DND-41 (cell line): ENCODE results near the gene GADL1.
A peak's percentile ranks its signal among the peaks of the same experiment; 100 is the strongest.

Experiments used
- ATAC-seq: fragments of 200-7000 bp; cut with Tn5 transposase; 3 replicates; pipeline ENCODE4 v1.9.1; 2021; ENCODE audit warnings: low read depth; ENCODE audit not compliant: insufficient read depth
- DNase-seq: peaks from one replicate; pipeline ENCODE4 v3.0.0-alpha.2; 2020
- H2AFZ ChIP-seq: 2 replicates; pipeline ENCODE4 v1.6.0; 2012; ENCODE audit warnings: low read depth, low read length
- H3K27ac ChIP-seq: 2 replicates; pipeline ENCODE4 v1.5.1; 2012; ENCODE audit warnings: low read length, inconsistent platforms
- H3K27me3 ChIP-seq: fragments of 200-600 bp; sonication (generic); 2 replicates; pipeline ENCODE4 v1.6.0; 2012; ENCODE audit warnings: low read length, mild to moderate bottlenecking, inconsistent platforms; ENCODE audit not compliant: insufficient read depth, poor library complexity
- H3K36me3 ChIP-seq: 2 replicates; pipeline ENCODE4 v1.5.1; 2012; ENCODE audit warnings: low read length, inconsistent platforms; ENCODE audit not compliant: insufficient read depth
- H3K4me1 ChIP-seq: 2 replicates; pipeline ENCODE4 v1.5.1; 2012; ENCODE audit warnings: mild to moderate bottlenecking, low read length; ENCODE audit not compliant: insufficient read depth
- H3K4me2 ChIP-seq: 2 replicates; pipeline ENCODE4 v1.6.0; 2012; ENCODE audit warnings: mild to moderate bottlenecking, moderate library complexity, low read length, inconsistent platforms; ENCODE audit not compliant: insufficient read depth
- H3K4me3 ChIP-seq, 2 experiments: fragments of 200-600 bp in 1 of 2; shearing (Covaris generic) in 1 of 2; 2 replicates each; pipeline ENCODE4 v1.5.1; 2012 to 2016; ENCODE audit warnings: inconsistent platforms in 2 of 2, low read length in 2 of 2, mild to moderate bottlenecking in 2 of 2, low read depth in 1 of 2, moderate library complexity in 1 of 2
- H3K79me2 ChIP-seq: 2 replicates; pipeline ENCODE4 v1.6.0; 2012; ENCODE audit warnings: low read length, inconsistent platforms; ENCODE audit not compliant: insufficient read depth
- H3K9ac ChIP-seq: 2 replicates; pipeline ENCODE4 v1.6.0; 2012; ENCODE audit warnings: low read depth, mild to moderate bottlenecking, inconsistent platforms, low read length, moderate library complexity
- H3K9me3 ChIP-seq: 2 replicates; pipeline ENCODE4 v1.5.1; 2012; ENCODE audit warnings: low read length, moderate library complexity, mild to moderate bottlenecking, inconsistent platforms; ENCODE audit not compliant: insufficient read depth, severe bottlenecking
- H4K20me1 ChIP-seq: 2 replicates; pipeline ENCODE4 v1.6.0; 2012; ENCODE audit warnings: low read length; ENCODE audit not compliant: insufficient read depth
- EZH2 ChIP-seq: IDR thresholded peaks from 3 replicates; pipeline ENCODE4 v1.6.1; 2012; ENCODE audit warnings: borderline replicate concordance, low read depth, mild to moderate bottlenecking, moderate library complexity, low read length, inconsistent platforms; ENCODE audit not compliant: severe bottlenecking
- TF ChIP-seq, protein P1 (sequence below): IDR thresholded peaks from 2 replicates; pipeline ENCODE4 v1.5.1; 2012; ENCODE audit warnings: borderline replicate concordance, low read length, moderate library complexity, mild to moderate bottlenecking; ENCODE audit not compliant: poor library complexity, severe bottlenecking; ENCODE audit errors: extremely low read depth

Gene GADL1, protein sequence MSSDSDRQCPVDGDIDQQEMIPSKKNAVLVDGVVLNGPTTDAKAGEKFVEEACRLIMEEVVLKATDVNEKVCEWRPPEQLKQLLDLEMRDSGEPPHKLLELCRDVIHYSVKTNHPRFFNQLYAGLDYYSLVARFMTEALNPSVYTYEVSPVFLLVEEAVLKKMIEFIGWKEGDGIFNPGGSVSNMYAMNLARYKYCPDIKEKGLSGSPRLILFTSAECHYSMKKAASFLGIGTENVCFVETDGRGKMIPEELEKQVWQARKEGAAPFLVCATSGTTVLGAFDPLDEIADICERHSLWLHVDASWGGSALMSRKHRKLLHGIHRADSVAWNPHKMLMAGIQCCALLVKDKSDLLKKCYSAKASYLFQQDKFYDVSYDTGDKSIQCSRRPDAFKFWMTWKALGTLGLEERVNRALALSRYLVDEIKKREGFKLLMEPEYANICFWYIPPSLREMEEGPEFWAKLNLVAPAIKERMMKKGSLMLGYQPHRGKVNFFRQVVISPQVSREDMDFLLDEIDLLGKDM

DNA sequence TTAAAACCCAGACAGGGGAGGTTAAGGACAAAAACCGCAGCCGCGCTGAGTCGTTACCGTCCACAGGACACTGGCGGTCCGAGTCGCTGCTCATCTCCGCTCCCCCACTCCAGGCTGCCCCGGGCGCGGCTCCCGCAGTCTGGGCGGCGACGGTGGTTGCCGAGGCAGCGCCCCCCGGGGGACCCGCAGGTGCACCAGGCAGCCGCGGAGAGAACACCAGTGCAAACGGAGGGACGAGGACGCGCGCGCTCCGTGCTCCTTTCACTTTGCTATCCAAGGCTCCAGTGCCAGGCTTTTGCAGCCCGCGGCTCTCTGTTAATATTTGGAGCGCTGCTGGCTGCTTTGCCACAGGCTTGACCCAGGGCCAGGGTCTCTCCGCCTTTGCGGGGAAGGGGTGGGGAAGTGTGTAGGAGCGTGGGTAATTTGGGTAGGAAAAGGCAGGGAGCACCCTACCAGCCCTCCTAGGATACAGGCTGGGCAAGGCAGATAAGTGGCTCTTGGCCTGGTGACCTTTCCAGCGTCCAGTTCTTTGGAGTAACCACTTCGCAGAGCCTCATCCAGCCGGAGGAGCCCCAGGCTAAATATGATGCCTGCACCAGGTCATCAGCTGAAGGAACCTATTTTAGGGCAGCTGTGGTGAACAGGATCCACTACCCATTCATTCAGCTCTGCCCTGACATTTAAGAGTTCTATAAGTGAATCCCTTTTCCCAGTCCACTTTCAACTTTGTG, at the start of gene GADL1:
GADL1 (minus strand) TSS at position 141 of the 731 bp plus-strand sequence; CDS start at position 94, 47 bp downstream.
- peak; percentile 86 for ATAC-seq
- Histone ChIP-seq H3K27ac (peak within 1 kb of the TSS; percentile 58), H3K9me3 (no peaks in the 10 kb centered on the region)

DNA sequence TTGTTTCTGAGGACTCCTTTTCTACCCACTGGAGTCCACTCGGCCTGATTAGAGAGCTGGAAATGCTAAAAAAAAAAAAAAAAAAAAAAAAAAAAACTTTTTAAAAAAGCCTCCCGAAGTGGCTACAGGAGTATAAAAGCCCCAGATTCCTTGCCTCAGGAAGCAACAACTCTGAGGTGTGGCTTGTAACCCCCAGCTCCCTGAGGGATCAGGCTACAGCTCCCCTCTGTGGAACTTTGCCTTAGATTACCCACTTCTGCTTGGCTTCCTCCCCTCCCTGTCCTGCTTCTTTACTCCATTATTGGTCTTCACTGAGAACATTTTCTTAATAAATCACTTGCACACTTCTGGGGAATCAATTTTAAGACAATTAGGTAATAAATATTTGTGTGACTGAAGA, 49.7 kb upstream of the GADL1 start:
- no peak for ATAC-seq
- Histone ChIP-seq H3K79me2 (no peaks in the 10 kb centered on the region), H3K4me2 (no peak overlapping the region), H2AFZ (no peak overlapping the region), H3K9ac (no peak overlapping the region), H3K36me3 (no peaks in the 10 kb centered on the region), H3K4me3 (no peak overlapping the region), H3K27ac (no peak overlapping the region), H4K20me1 (no peaks in the 10 kb centered on the region), H3K27me3 (no peaks in the 10 kb centered on the region), H3K9me3 (no peaks in the 10 kb centered on the region), H3K4me1 (peaks cover 9% of the 10 kb centered on the region; the same call in 1 of the 2 replicates)
- TF ChIP-seq EZH2: no peak
- DNase-seq: no peak

More for the DNA sequence above, at the start of gene GADL1:
- Histone ChIP-seq H3K27me3 (no peaks in the 10 kb centered on the region), H4K20me1 (no peaks in the 10 kb centered on the region), H3K4me2 (peak within 1 kb of the TSS; percentile 88), H3K79me2 (no peaks in the 10 kb centered on the region), H2AFZ (peak within 1 kb of the TSS; percentile 87), H3K4me3 (peak within 1 kb of the TSS; percentile 11 to 66; a peak in 3 of 4 replicates), H3K36me3 (no peaks in the 10 kb centered on the region), H3K4me1 (peaks cover 35% of the 10 kb centered on the region), H3K9ac (peak within 1 kb of the TSS; percentile 56)
- TF ChIP-seq, protein P1, sequence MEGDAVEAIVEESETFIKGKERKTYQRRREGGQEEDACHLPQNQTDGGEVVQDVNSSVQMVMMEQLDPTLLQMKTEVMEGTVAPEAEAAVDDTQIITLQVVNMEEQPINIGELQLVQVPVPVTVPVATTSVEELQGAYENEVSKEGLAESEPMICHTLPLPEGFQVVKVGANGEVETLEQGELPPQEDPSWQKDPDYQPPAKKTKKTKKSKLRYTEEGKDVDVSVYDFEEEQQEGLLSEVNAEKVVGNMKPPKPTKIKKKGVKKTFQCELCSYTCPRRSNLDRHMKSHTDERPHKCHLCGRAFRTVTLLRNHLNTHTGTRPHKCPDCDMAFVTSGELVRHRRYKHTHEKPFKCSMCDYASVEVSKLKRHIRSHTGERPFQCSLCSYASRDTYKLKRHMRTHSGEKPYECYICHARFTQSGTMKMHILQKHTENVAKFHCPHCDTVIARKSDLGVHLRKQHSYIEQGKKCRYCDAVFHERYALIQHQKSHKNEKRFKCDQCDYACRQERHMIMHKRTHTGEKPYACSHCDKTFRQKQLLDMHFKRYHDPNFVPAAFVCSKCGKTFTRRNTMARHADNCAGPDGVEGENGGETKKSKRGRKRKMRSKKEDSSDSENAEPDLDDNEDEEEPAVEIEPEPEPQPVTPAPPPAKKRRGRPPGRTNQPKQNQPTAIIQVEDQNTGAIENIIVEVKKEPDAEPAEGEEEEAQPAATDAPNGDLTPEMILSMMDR: peak; percentile 54
- no peak for TF ChIP-seq EZH2
- DNase-seq: peak; percentile 82

DNA sequence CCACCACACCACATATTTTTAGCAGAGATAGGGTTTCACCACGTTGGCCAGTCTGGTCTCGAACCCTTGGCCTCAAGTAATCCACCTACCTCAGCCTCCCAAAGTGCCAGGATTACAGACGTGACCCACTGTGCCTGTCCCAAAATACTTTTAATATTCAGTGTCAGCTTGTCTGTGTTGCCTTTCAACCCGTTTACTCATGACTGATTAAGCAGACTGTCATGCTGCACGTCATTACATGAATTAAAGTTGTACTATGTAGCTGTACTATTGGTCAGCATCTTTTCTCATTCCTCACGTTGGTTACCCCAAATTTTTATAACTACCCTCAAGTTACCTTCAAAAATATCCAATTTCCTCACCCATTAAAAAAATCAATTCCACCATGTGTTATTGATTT, 48.7 kb upstream of the GADL1 start:
- Histone ChIP-seq H3K79me2 (no peaks in the 10 kb centered on the region), H3K27me3 (no peaks in the 10 kb centered on the region), H3K4me3 (no peak overlapping the region), H3K27ac (no peak overlapping the region), H3K4me2 (no peak overlapping the region), H2AFZ (no peak overlapping the region), H4K20me1 (no peaks in the 10 kb centered on the region), H3K4me1 (peaks cover 9% of the 10 kb centered on the region; the same call in 1 of the 2 replicates), H3K9ac (no peak overlapping the region), H3K36me3 (no peaks in the 10 kb centered on the region), H3K9me3 (no peaks in the 10 kb centered on the region)
- TF ChIP-seq, protein P1: no peak
- TF ChIP-seq EZH2: no peak
- DNase-seq (no peak), ATAC-seq (no peak)
